AG04450 (cell line): Measurements from ENCODE around the gene AIMP1. TPM values are rescaled to one million over a fixed set of nuclear protein-coding genes. Genes with fewer than 3 reads are reported as not detected.

Source experiments
- CTCF ChIA-PET: fragments of 300-600, 350-600 bp; formaldehyde crosslinking; extraction: SDS; loops from one replicate; lab custom pipeline; 2022; ENCODE audit warnings: antibody characterized with exemption, inconsistent platforms; lab: Charles Lee
- POLR2A ChIA-PET: fragments of 350-600 bp; formaldehyde crosslinking; extraction: SDS; loops from one replicate; lab custom pipeline; 2021; ENCODE audit warnings: antibody characterized with exemption, inconsistent platforms; lab: Yijun Ruan, JAX
- DNase-seq: peaks from one replicate; pipeline ENCODE4 v3.0.0-alpha.2; 2011; ENCODE audit warnings: low read depth, low spot score
- H3K27ac ChIP-seq: one replicate; pipeline ENCODE4 v1.5.1; 2012; ENCODE audit warnings: low read depth, low read length, control low read depth
- H3K27me3 ChIP-seq: one replicate; pipeline ENCODE4 v1.6.0; 2012; ENCODE audit warnings: low read length; ENCODE audit not compliant: control insufficient read depth, insufficient read depth
- H3K4me3 ChIP-seq: 2 replicates; pipeline ENCODE4 v1.5.1; 2011; ENCODE audit warnings: mild to moderate bottlenecking, low read depth, low read length, control low read depth
- H3K9me3 ChIP-seq: 2 replicates; pipeline ENCODE4 v1.5.1; 2012; ENCODE audit warnings: low read length; ENCODE audit not compliant: control insufficient read depth, insufficient read depth
- CTCF ChIP-seq: IDR thresholded peaks from 2 replicates; pipeline ENCODE4 v1.5.1; 2011; ENCODE audit warnings: low read depth, low read length, control low read depth, inconsistent platforms
- polyA plus RNA-seq: library from polyadenylated mRNA; depleted of rRNA; stranded (reverse); fragments of >200 nt; gene quantifications from 2 replicates; pipeline ENCODE4 v1.2.3, GENCODE V29; 2011

The AIMP1 gene
- polyA plus RNA-seq, 1 experiment = 52.9 TPM

- no peak overlapping the region for H3K4me3 ChIP-seq
- H3K27me3 ChIP-seq = no peaks in the 10 kb centered on the region
- no peak for TF ChIP-seq CTCF
- H3K27ac ChIP-seq = no peak overlapping the region
- no peaks in the 10 kb centered on the region for H3K9me3 ChIP-seq
- POLR2A ChIA-PET = no interaction called here
- no peak for DNase-seq
- CTCF ChIA-PET = interaction anchor here (2.1 kb wide), 1 partner anchor 8 kb away, joined by 13 read pairs; no protein-coding TSS in a partner anchor
Observed at GRCh38 chr4:106273831-106274230, 42.5 kb upstream of the AIMP1 start.

GRCh38 chr4:106277140-106277675, 39.1 kb upstream of the AIMP1 start:
- no peaks in the 10 kb centered on the region for H3K27me3 ChIP-seq
- ChIA-PET CTCF (interaction anchor here (0.9 to 1.2 kb wide), 2 partner anchors 11 kb away, joined by 3 to 4 read pairs; no protein-coding TSS in a partner anchor), POLR2A (no interaction called here)
- no peak for DNase-seq
- no peak overlapping the region for H3K4me3 ChIP-seq
- H3K27ac ChIP-seq = no peak overlapping the region
- no peaks in the 10 kb centered on the region for H3K9me3 ChIP-seq
- no peak for TF ChIP-seq CTCF

GRCh38 chr4:106284227-106284626, 32.1 kb upstream of the AIMP1 start:
- no peak for DNase-seq
- POLR2A ChIA-PET = no interaction called here
- Histone ChIP-seq H3K27me3 (no peaks in the 10 kb centered on the region), H3K27ac (no peak overlapping the region), H3K9me3 (no peaks in the 10 kb centered on the region), H3K4me3 (no peak overlapping the region)
- TF ChIP-seq CTCF = no peak
- CTCF ChIA-PET = interaction anchor here (1.2 kb wide), 1 partner anchor 18 kb away, joined by 4 read pairs; no protein-coding TSS in a partner anchor

GRCh38 chr4:106286611-106287010, 29.7 kb upstream of the AIMP1 start:
- no peak for DNase-seq
- H3K9me3 ChIP-seq = no peaks in the 10 kb centered on the region
- H3K27ac ChIP-seq = no peak overlapping the region
- no peak overlapping the region for H3K4me3 ChIP-seq
- no peak for TF ChIP-seq CTCF
- ChIA-PET POLR2A (no interaction called here), CTCF (no interaction called here)
- no peaks in the 10 kb centered on the region for H3K27me3 ChIP-seq

GRCh38 chr4:106287353-106287969, 28.9 kb upstream of the AIMP1 start:
- H3K4me3 ChIP-seq = no peak overlapping the region
- POLR2A ChIA-PET = no interaction called here
- no peaks in the 10 kb centered on the region for H3K27me3 ChIP-seq
- peak; percentile 67 for DNase-seq
- no peaks in the 10 kb centered on the region for H3K9me3 ChIP-seq
- CTCF ChIA-PET = interaction anchor here (0.6 to 1.8 kb wide), 2 partner anchors 21 to 42 kb away, joined by 4 to 6 read pairs; no protein-coding TSS in a partner anchor
- H3K27ac ChIP-seq = no peak overlapping the region
- TF ChIP-seq CTCF = no peak
